Measurements from ENCODE around the gene FGF16.

- no peak for TF ChIP-seq EZH2 (IDR thresholded peaks at IDR 0.05; ENCODE audit: insufficient read depth, poor library complexity, severe bottlenecking)
- TF ChIP-seq EZH2phosphoT487 (IDR thresholded peaks at IDR 0.05; ENCODE audit: insufficient read depth, low read depth), result no peak
Observed at GRCh38 chrX:77455437-77455836, 8.2 kb downstream of the FGF16 start.
